GM23338 (cell line): ENCODE data around the gene DENND4A.

Source experiments
- CREB1 ChIP-seq: fragments of 250-450 bp; sonication (Bioruptor Pico); IDR thresholded peaks from 2 replicates; pipeline ENCODE4 v1.5.0; 2020; ENCODE audit warnings: low read depth, mild to moderate bottlenecking, moderate library complexity
- EZH2 ChIP-seq: fragments of 200-600 bp; sonication (generic); IDR thresholded peaks from one replicate; pipeline ENCODE4 v1.8.0; 2017; ENCODE audit warnings: antibody characterized with exemption, mild to moderate bottlenecking, low read depth; ENCODE audit not compliant: unreplicated experiment
- EZH2phosphoT487 ChIP-seq: fragments of 200-600 bp; sonication (generic); IDR thresholded peaks from one replicate; pipeline ENCODE4 v1.8.1; 2018; ENCODE audit warnings: antibody characterized with exemption; ENCODE audit not compliant: unreplicated experiment
- JUNB ChIP-seq: IDR thresholded peaks from one replicate; pipeline ENCODE4 v1.6.1; 2016; ENCODE audit warnings: antibody characterized with exemption; ENCODE audit not compliant: unreplicated experiment
- NANOG ChIP-seq: IDR thresholded peaks from 2 replicates; pipeline ENCODE4 v1.6.1; 2016; ENCODE audit warnings: antibody characterized with exemption, borderline replicate concordance
- POLR2AphosphoS5 ChIP-seq: IDR thresholded peaks from 2 replicates; pipeline ENCODE4 v1.6.1; 2016; ENCODE audit warnings: antibody characterized with exemption, low read depth
- ZNF114 ChIP-seq: fragments of 250-450 bp; sonication (Bioruptor Pico); IDR thresholded peaks from 2 replicates; pipeline ENCODE4 v1.5.0; 2020; ENCODE audit warnings: mild to moderate bottlenecking, moderate library complexity
- ZNF331 ChIP-seq: fragments of 250-450 bp; sonication (Bioruptor Pico); IDR thresholded peaks from 2 replicates; pipeline ENCODE4 v1.5.0; 2020; ENCODE audit warnings: low read depth, mild to moderate bottlenecking, moderate library complexity
- TF ChIP-seq, protein P1 (sequence below), 2 experiments: fragments of 200-600 bp in 1 of 2; sonication (generic) in 1 of 2; conservative IDR thresholded peaks; 2 replicates each; pipeline versions ENCODE4 v1.5.1 to v1.6.1; 2016 to 2017; ENCODE audit warnings: antibody characterized with exemption in 2 of 2, low read depth in 2 of 2, mild to moderate bottlenecking in 2 of 2, moderate library complexity in 1 of 2
- TF ChIP-seq, protein P2 (sequence below): IDR thresholded peaks from one replicate; pipeline ENCODE4 v1.6.1; 2018; ENCODE audit warnings: antibody characterized with exemption; ENCODE audit not compliant: unreplicated experiment
- TF ChIP-seq, protein P3 (sequence below): fragments of 250-450 bp; sonication (Bioruptor Pico); IDR thresholded peaks from 2 replicates; pipeline ENCODE4 v1.5.0; 2020; ENCODE audit warnings: mild to moderate bottlenecking, moderate library complexity

DNA sequence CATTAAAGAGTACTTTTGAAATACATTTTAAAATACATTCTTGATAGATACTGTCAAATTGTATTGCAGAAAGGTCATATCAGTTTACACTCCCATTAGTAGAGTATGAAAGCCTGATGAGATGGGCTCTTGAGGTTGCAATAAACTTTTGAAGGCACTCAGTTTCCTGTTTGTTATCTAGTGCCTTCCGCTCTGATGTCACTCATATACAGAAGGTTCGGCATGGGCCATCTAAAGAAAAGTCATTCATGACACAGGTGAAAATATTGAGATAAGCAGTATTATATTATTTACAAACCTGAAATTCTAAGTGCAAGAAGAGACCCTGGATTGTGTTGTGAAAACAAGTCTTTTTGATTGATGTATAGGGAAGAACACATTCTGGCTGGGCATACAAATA lies 36.5 kb upstream of the DENND4A start:
- TF ChIP-seq, protein P1, sequence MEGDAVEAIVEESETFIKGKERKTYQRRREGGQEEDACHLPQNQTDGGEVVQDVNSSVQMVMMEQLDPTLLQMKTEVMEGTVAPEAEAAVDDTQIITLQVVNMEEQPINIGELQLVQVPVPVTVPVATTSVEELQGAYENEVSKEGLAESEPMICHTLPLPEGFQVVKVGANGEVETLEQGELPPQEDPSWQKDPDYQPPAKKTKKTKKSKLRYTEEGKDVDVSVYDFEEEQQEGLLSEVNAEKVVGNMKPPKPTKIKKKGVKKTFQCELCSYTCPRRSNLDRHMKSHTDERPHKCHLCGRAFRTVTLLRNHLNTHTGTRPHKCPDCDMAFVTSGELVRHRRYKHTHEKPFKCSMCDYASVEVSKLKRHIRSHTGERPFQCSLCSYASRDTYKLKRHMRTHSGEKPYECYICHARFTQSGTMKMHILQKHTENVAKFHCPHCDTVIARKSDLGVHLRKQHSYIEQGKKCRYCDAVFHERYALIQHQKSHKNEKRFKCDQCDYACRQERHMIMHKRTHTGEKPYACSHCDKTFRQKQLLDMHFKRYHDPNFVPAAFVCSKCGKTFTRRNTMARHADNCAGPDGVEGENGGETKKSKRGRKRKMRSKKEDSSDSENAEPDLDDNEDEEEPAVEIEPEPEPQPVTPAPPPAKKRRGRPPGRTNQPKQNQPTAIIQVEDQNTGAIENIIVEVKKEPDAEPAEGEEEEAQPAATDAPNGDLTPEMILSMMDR (conservative IDR thresholded peaks at IDR 0.05; ENCODE audit: low read depth in 2 of 2), result no peak
- no peak for TF ChIP-seq POLR2AphosphoS5
- TF ChIP-seq ZNF331, result no peak
- TF ChIP-seq, protein P2, sequence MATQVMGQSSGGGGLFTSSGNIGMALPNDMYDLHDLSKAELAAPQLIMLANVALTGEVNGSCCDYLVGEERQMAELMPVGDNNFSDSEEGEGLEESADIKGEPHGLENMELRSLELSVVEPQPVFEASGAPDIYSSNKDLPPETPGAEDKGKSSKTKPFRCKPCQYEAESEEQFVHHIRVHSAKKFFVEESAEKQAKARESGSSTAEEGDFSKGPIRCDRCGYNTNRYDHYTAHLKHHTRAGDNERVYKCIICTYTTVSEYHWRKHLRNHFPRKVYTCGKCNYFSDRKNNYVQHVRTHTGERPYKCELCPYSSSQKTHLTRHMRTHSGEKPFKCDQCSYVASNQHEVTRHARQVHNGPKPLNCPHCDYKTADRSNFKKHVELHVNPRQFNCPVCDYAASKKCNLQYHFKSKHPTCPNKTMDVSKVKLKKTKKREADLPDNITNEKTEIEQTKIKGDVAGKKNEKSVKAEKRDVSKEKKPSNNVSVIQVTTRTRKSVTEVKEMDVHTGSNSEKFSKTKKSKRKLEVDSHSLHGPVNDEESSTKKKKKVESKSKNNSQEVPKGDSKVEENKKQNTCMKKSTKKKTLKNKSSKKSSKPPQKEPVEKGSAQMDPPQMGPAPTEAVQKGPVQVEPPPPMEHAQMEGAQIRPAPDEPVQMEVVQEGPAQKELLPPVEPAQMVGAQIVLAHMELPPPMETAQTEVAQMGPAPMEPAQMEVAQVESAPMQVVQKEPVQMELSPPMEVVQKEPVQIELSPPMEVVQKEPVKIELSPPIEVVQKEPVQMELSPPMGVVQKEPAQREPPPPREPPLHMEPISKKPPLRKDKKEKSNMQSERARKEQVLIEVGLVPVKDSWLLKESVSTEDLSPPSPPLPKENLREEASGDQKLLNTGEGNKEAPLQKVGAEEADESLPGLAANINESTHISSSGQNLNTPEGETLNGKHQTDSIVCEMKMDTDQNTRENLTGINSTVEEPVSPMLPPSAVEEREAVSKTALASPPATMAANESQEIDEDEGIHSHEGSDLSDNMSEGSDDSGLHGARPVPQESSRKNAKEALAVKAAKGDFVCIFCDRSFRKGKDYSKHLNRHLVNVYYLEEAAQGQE, result no peak
- no peak for TF ChIP-seq EZH2
- TF ChIP-seq EZH2phosphoT487, result no peak
- no peak for TF ChIP-seq JUNB
- TF ChIP-seq CREB1 (CRISPR knock-in tag), result no peak
- TF ChIP-seq ZNF114 (CRISPR knock-in tag), result no peak
- TF ChIP-seq NANOG, result no peak
- TF ChIP-seq, protein P3, sequence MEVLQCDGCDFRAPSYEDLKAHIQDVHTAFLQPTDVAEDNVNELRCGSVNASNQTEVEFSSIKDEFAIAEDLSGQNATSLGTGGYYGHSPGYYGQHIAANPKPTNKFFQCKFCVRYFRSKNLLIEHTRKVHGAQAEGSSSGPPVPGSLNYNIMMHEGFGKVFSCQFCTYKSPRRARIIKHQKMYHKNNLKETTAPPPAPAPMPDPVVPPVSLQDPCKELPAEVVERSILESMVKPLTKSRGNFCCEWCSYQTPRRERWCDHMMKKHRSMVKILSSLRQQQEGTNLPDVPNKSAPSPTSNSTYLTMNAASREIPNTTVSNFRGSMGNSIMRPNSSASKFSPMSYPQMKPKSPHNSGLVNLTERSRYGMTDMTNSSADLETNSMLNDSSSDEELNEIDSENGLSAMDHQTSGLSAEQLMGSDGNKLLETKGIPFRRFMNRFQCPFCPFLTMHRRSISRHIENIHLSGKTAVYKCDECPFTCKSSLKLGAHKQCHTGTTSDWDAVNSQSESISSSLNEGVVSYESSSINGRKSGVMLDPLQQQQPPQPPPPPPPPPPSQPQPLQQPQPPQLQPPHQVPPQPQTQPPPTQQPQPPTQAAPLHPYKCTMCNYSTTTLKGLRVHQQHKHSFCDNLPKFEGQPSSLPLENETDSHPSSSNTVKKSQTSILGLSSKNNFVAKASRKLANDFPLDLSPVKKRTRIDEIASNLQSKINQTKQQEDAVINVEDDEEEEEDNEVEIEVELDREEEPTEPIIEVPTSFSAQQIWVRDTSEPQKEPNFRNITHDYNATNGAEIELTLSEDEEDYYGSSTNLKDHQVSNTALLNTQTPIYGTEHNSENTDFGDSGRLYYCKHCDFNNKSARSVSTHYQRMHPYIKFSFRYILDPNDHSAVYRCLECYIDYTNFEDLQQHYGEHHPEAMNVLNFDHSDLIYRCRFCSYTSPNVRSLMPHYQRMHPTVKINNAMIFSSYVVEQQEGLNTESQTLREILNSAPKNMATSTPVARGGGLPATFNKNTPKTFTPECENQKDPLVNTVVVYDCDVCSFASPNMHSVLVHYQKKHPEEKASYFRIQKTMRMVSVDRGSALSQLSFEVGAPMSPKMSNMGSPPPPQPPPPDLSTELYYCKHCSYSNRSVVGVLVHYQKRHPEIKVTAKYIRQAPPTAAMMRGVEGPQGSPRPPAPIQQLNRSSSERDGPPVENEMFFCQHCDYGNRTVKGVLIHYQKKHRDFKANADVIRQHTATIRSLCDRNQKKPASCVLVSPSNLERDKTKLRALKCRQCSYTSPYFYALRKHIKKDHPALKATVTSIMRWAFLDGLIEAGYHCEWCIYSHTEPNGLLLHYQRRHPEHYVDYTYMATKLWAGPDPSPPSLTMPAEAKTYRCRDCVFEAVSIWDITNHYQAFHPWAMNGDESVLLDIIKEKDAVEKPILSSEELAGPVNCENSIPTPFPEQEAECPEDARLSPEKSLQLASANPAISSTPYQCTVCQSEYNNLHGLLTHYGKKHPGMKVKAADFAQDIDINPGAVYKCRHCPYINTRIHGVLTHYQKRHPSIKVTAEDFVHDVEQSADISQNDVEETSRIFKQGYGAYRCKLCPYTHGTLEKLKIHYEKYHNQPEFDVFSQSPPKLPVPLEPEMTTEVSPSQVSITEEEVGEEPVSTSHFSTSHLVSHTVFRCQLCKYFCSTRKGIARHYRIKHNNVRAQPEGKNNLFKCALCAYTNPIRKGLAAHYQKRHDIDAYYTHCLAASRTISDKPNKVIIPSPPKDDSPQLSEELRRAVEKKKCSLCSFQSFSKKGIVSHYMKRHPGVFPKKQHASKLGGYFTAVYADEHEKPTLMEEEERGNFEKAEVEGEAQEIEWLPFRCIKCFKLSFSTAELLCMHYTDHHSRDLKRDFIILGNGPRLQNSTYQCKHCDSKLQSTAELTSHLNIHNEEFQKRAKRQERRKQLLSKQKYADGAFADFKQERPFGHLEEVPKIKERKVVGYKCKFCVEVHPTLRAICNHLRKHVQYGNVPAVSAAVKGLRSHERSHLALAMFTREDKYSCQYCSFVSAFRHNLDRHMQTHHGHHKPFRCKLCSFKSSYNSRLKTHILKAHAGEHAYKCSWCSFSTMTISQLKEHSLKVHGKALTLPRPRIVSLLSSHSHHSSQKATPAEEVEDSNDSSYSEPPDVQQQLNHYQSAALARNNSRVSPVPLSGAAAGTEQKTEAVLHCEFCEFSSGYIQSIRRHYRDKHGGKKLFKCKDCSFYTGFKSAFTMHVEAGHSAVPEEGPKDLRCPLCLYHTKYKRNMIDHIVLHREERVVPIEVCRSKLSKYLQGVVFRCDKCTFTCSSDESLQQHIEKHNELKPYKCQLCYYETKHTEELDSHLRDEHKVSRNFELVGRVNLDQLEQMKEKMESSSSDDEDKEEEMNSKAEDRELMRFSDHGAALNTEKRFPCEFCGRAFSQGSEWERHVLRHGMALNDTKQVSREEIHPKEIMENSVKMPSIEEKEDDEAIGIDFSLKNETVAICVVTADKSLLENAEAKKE (CRISPR knock-in tag), result no peak
